Kidney tubule cell (primary cell): Measurements from ENCODE around the gene ANKFY1.
"Not testable (repeated sequence)": the region's sequence is repeated elsewhere in the genome, so short reads cannot be mapped to it uniquely, and the experiment has no call there.

Experiments
- DNase-seq: peaks from one replicate; pipeline ENCODE4 v3.0.0-alpha.2; 2018; ENCODE audit warnings: low spot score

Gene ANKFY1

GRCh38 chr17:4155980-4156620 is 107.7 kb downstream of the ANKFY1 start:
- no peak for DNase-seq

GRCh38 chr17:4154201-4154600 is 109.6 kb downstream of the ANKFY1 start:
- DNase-seq: peak; percentile 18

- peak; percentile 84 for DNase-seq
Observed at GRCh38 chr17:4152471-4152870, 111.3 kb downstream of the ANKFY1 start.

GRCh38 chr17:4150096-4150495 is 113.7 kb downstream of the ANKFY1 start:
- DNase-seq: no peak

- no peak for DNase-seq
Observed at GRCh38 chr17:4148611-4149308, 115.0 kb downstream of the ANKFY1 start.

- no peak for DNase-seq
Observed at GRCh38 chr17:4147751-4148310, 115.9 kb downstream of the ANKFY1 start.

- DNase-seq: no peak
Observed at GRCh38 chr17:4146641-4147040, 117.1 kb downstream of the ANKFY1 start.

GRCh38 chr17:4144422-4144747 is 119.4 kb downstream of the ANKFY1 start:
- DNase-seq: no peak

GRCh38 chr17:4143563-4144421 is 120.0 kb downstream of the ANKFY1 start:
- peak; percentile 91 for DNase-seq

- DNase-seq: peak; percentile 35
Observed at GRCh38 chr17:4142107-4142900, 121.5 kb downstream of the ANKFY1 start.

- DNase-seq: no peak
Observed at GRCh38 chr17:4140125-4140524, 123.7 kb downstream of the ANKFY1 start.

- DNase-seq: not testable (repeated sequence)
Observed at GRCh38 chr17:4138906-4139526, 124.8 kb downstream of the ANKFY1 start.

GRCh38 chr17:4136373-4136772 is 127.4 kb downstream of the ANKFY1 start:
- peak; percentile 47 for DNase-seq

GRCh38 chr17:4135489-4135888 is 128.3 kb downstream of the ANKFY1 start:
- no peak for DNase-seq

GRCh38 chr17:4134721-4135120 is 129.1 kb downstream of the ANKFY1 start:
- DNase-seq: peak; percentile 16

GRCh38 chr17:4130715-4131114 is 133.1 kb downstream of the ANKFY1 start:
- peak; percentile 15 for DNase-seq

- no peak for DNase-seq
Observed at GRCh38 chr17:4127555-4127954, 136.2 kb downstream of the ANKFY1 start.

GRCh38 chr17:4125552-4125951 is 138.2 kb downstream of the ANKFY1 start:
- DNase-seq: no peak

GRCh38 chr17:4124999-4125398 is 138.8 kb downstream of the ANKFY1 start:
- DNase-seq: no peak

- no peak for DNase-seq
Observed at GRCh38 chr17:4120332-4120731, 143.4 kb downstream of the ANKFY1 start.

GRCh38 chr17:4119299-4119698 is 144.5 kb downstream of the ANKFY1 start:
- DNase-seq: no peak
